Measurements from ENCODE around the gene NPTN. TPM values are rescaled to one million over a fixed set of nuclear protein-coding genes. Genes with fewer than 3 reads are reported as not detected.

NPTN gene
- total and polyA plus RNA-seq, 9 of the 15 experiments (the other 6 are each of a cell fraction or from before 2014, with no cell fraction given), result 9.6 to 48.5 (median 21.7) TPM

DNA sequence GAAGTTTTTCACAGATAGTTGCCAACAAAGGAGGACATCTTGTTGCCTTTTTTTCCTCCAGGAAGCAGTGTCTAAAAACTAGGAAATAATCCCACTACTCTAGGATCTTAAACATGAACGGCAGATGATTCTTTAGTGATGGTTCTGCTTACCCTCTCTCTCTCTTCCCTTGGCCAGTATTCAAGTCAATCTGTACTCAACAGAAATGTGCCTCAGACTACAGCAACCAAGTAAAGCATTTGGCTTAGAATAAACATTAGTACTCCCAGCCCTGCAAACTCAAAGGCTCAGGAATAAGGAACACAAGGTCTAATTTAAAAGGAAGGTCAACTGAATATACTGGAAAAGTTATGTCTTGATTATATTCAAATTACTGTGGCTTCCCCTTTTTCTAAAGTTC, 8.7 kb downstream of the NPTN start:
- Histone ChIP-seq H3K4me3 (no peak overlapping the region), H2AFZ (ENCODE audit: low read depth, low read length) (no peak overlapping the region), H3K79me2 (ENCODE audit: control insufficient read depth, insufficient read depth, low read length) (peaks cover 94% of the 10 kb centered on the region), H4K20me1 (replicated peaks; ENCODE audit: control insufficient read depth, insufficient read depth, low read length) (0 out of 2 replicates have a peak, but pooled peaks cover 9% of the 10 kb centered on the region), H3K4me1 (replicated peaks in 1 of 2; ENCODE audit: control insufficient read depth in 2 of 2, insufficient read depth in 2 of 2, low read length in 2 of 2) (peaks cover 5 to 6% of the 10 kb centered on the region in 2 experiments; a peak in 3 of 5 replicates), H3K27ac (ENCODE audit: extremely low read depth, low read depth, low read length) (no peak overlapping the region), H3K9me3 (replicated peaks; ENCODE audit: control insufficient read depth, insufficient read depth, low read depth, low read length) (no peaks in the 10 kb centered on the region), H3K9me1 (ENCODE audit: control insufficient read depth, insufficient read depth, low read length) (no peaks in the 10 kb centered on the region), H3K36me3 (ENCODE audit: control insufficient read depth, insufficient read depth, low read length) (no peaks in the 10 kb centered on the region), H3K27me3 (ENCODE audit: control insufficient read depth in 2 of 2, insufficient read depth in 2 of 2, low read length in 2 of 2) (no peaks in the 10 kb centered on the region), H3K9ac (ENCODE audit: insufficient read depth in 1 of 2, low read depth in 2 of 2, low read length in 2 of 2) (no peak overlapping the region), H3K4me2 (ENCODE audit: insufficient read depth, low read length) (no peak overlapping the region)
- POLR2A ChIA-PET, result interaction anchor here (0.6 to 2.8 kb wide), 5 partner anchors 8 to 35 kb away, joined by 3 to 18 read pairs (median 3); partner anchors contain the start of gene NPTN
- intact Hi-C loops (cut with micrococcal nuclease), result no loop called here
- WGBS (ENCODE audit: insufficient coverage, low coverage, missing lambda C conversion rate), result 90% methylated on average over 1 of the region's 1 CpG
- in situ Hi-C loops (cut with MboI), result no loop called here
- no peak for ATAC-seq
- no peak for FAIRE-seq
- TF ChIP-seq IRF2 (CRISPR knock-in tag; IDR thresholded peaks at IDR 0.05) (no peak), MAFF (IDR thresholded peaks at IDR 0.05; ENCODE audit: low read length) (no peak)
- TF ChIP-seq, protein P1, sequence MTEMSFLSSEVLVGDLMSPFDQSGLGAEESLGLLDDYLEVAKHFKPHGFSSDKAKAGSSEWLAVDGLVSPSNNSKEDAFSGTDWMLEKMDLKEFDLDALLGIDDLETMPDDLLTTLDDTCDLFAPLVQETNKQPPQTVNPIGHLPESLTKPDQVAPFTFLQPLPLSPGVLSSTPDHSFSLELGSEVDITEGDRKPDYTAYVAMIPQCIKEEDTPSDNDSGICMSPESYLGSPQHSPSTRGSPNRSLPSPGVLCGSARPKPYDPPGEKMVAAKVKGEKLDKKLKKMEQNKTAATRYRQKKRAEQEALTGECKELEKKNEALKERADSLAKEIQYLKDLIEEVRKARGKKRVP (CRISPR knock-in tag; IDR thresholded peaks at IDR 0.05), result no peak
- no peak for DNase-seq (ENCODE audit: extremely low read depth in 1 of 4, low spot score in 3 of 4)
- CTCF ChIA-PET (ENCODE audit: low intra/inter-chr PET ratio), result no interaction called here
- BruUV-seq (replicated peaks), result no TSS peak

DNA sequence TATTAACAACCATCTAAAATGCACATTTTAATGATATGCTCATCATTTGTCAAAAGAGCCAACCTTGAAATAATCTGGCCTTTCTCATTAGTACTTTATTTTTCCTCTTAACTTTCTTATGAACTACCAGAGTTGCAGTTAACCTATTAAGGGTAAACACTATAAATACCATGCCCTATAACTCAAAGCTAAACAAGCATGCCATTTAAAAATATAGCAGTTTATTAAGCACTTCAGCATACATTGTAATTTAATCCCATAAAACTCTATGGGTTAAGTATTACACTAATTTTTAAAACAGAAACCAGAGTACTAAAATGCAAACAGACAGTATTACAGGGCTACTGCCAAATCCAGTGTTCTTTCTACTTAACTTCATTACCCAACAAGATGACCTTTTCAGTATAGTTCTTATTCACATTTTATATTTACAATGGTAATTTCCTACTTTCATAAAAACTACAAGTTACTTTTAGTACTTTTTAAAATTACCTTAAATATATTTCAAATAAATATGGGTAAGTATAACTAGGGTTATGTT, 11.8 kb downstream of the NPTN start:
- Histone ChIP-seq H3K9me1 (ENCODE audit: control insufficient read depth, insufficient read depth, low read length) (no peaks in the 10 kb centered on the region), H3K9ac (ENCODE audit: insufficient read depth in 1 of 2, low read depth in 2 of 2, low read length in 2 of 2) (no peak overlapping the region), H3K4me1 (replicated peaks in 1 of 2; ENCODE audit: control insufficient read depth in 2 of 2, insufficient read depth in 2 of 2, low read length in 2 of 2) (no peaks in the 10 kb centered on the region), H3K27me3 (ENCODE audit: control insufficient read depth in 2 of 2, insufficient read depth in 2 of 2, low read length in 2 of 2) (no peaks in the 10 kb centered on the region), H3K79me2 (ENCODE audit: control insufficient read depth, insufficient read depth, low read length) (peaks cover 92% of the 10 kb centered on the region), H3K27ac (ENCODE audit: extremely low read depth, low read depth, low read length) (no peak overlapping the region), H3K36me3 (ENCODE audit: control insufficient read depth, insufficient read depth, low read length) (no peaks in the 10 kb centered on the region), H3K4me3 (no peak overlapping the region), H3K4me2 (ENCODE audit: insufficient read depth, low read length) (no peak overlapping the region), H2AFZ (ENCODE audit: low read depth, low read length) (no peak overlapping the region), H4K20me1 (replicated peaks; ENCODE audit: control insufficient read depth, insufficient read depth, low read length) (0 out of 2 replicates have a peak, but pooled peaks cover 5% of the 10 kb centered on the region), H3K9me3 (replicated peaks; ENCODE audit: control insufficient read depth, insufficient read depth, low read depth, low read length) (no peaks in the 10 kb centered on the region)
- DNase-seq (ENCODE audit: extremely low read depth in 1 of 4, low spot score in 3 of 4), result no peak
- ChIA-PET POLR2A (interaction anchor here (2.8 kb wide), 1 partner anchor 11 kb away, joined by 18 read pairs; the partner anchor contains the start of gene NPTN), CTCF (ENCODE audit: low intra/inter-chr PET ratio) (no interaction called here)
- BruUV-seq (replicated peaks), result no TSS peak
- no peak for TF ChIP-seq TSC22D4 (tag; IDR thresholded peaks at IDR 0.05)
- no peak for TF ChIP-seq BMI1 (IDR thresholded peaks at IDR 0.05; ENCODE audit: low read length)
- TF ChIP-seq NR2F6 (CRISPR knock-in tag; IDR thresholded peaks at IDR 0.05), result no peak
- TF ChIP-seq, protein P2, sequence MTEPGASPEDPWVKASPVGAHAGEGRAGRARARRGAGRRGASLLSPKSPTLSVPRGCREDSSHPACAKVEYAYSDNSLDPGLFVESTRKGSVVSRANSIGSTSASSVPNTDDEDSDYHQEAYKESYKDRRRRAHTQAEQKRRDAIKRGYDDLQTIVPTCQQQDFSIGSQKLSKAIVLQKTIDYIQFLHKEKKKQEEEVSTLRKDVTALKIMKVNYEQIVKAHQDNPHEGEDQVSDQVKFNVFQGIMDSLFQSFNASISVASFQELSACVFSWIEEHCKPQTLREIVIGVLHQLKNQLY (CRISPR knock-in tag; conservative IDR thresholded peaks at IDR 0.05), result no peak
- no peak for TF ChIP-seq ARID2 (IDR thresholded peaks at IDR 0.05)
- TF ChIP-seq, protein P3, sequence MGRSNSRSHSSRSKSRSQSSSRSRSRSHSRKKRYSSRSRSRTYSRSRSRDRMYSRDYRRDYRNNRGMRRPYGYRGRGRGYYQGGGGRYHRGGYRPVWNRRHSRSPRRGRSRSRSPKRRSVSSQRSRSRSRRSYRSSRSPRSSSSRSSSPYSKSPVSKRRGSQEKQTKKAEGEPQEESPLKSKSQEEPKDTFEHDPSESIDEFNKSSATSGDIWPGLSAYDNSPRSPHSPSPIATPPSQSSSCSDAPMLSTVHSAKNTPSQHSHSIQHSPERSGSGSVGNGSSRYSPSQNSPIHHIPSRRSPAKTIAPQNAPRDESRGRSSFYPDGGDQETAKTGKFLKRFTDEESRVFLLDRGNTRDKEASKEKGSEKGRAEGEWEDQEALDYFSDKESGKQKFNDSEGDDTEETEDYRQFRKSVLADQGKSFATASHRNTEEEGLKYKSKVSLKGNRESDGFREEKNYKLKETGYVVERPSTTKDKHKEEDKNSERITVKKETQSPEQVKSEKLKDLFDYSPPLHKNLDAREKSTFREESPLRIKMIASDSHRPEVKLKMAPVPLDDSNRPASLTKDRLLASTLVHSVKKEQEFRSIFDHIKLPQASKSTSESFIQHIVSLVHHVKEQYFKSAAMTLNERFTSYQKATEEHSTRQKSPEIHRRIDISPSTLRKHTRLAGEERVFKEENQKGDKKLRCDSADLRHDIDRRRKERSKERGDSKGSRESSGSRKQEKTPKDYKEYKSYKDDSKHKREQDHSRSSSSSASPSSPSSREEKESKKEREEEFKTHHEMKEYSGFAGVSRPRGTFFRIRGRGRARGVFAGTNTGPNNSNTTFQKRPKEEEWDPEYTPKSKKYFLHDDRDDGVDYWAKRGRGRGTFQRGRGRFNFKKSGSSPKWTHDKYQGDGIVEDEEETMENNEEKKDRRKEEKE (IDR thresholded peaks at IDR 0.05; ENCODE audit: borderline replicate concordance in 1 of 2, control insufficient read depth in 1 of 2, low read depth in 2 of 2, low read length in 1 of 2), result no peak
- in situ Hi-C loops (cut with MboI), result no loop called here
- FAIRE-seq, result no peak
- ATAC-seq, result no peak
- intact Hi-C loops (cut with micrococcal nuclease), result no loop called here
